ENCODE data around the gene POLR3C. TPM values are rescaled to one million over a fixed set of nuclear protein-coding genes. Genes with fewer than 3 reads are reported as not detected.
"Not testable (repeated sequence)": the region's sequence is repeated elsewhere in the genome, so short reads cannot be mapped to it uniquely, and the experiment has no call there.

POLR3C gene
- total and polyA plus RNA-seq, 11 donors: 5.9 to 22.4 (median 15.1) TPM

DNA sequence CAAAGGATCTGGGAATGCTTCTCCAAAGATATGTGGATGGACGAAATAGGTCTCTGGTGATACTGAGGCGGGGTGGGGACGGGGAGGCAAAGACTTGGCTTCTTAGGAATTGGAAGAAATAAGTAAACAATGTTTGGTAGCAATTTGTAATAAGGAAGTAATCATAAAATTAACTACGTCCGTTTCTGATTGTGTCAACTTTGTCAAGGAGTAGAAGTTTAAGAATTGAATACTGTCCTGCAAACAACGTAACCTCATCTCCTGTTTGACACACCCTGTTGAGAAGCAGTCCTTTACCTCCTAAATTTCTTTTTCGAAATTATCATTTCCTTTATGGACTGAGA is 471 bp downstream of the POLR3C start:
- TF ChIP-seq, protein P1, sequence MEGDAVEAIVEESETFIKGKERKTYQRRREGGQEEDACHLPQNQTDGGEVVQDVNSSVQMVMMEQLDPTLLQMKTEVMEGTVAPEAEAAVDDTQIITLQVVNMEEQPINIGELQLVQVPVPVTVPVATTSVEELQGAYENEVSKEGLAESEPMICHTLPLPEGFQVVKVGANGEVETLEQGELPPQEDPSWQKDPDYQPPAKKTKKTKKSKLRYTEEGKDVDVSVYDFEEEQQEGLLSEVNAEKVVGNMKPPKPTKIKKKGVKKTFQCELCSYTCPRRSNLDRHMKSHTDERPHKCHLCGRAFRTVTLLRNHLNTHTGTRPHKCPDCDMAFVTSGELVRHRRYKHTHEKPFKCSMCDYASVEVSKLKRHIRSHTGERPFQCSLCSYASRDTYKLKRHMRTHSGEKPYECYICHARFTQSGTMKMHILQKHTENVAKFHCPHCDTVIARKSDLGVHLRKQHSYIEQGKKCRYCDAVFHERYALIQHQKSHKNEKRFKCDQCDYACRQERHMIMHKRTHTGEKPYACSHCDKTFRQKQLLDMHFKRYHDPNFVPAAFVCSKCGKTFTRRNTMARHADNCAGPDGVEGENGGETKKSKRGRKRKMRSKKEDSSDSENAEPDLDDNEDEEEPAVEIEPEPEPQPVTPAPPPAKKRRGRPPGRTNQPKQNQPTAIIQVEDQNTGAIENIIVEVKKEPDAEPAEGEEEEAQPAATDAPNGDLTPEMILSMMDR (IDR thresholded peaks at IDR 0.05): no peak
- ATAC-seq (no peak), DNase-seq (no peak)
- H3K9me3 ChIP-seq: no peaks in the 10 kb centered on the region
- WGBS, 4 donors: 0 to 1% (median 1%) methylated on average over 7 of the region's 7 CpGs
- intact Hi-C loops (cut with DNase I): loop anchor here in 1 of 10 donors (10.0 kb wide), 1 partner anchor 70 kb away; no protein-coding TSS in a partner anchor
- peaks cover 0 to 18% (median 13%) of the 10 kb centered on the region in 12 donors for H3K4me1 ChIP-seq
- H3K4me3 ChIP-seq: peak overlapping the region; percentile 64 to 97 (median 76)
- peaks cover 0 to 41% (median 37%) of the 10 kb centered on the region in 9 donors for H3K36me3 ChIP-seq
- no peaks in the 10 kb centered on the region for H3K27me3 ChIP-seq
- H3K27ac ChIP-seq: peak overlapping the region; percentile 86 to 97 (median 93)

DNA sequence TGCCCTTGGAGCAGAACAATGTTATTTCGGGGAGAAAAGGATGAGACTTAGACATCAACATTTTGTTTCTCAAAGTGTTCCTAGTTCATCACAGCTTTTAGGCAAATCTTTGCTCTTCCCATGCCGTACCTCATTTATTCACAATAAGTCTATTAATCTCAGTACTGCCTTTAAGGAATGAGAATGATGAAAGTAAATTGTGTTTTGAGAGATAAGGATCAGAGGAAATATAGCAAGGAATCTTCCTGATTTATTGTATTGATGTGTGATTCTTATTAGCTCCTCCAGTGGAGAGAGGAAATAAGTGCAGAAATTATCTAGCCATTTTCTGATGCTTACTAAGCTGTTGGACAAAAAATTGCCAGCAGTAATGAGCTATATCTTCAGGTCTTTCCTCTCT is 2.0 kb downstream of the POLR3C start:
- Histone ChIP-seq H3K9me3 (no peaks in the 10 kb centered on the region), H3K4me1 (peaks cover 0 to 18% (median 13%) of the 10 kb centered on the region in 12 donors), H3K36me3 (peaks cover 0 to 57% (median 53%) of the 10 kb centered on the region in 9 donors), H3K27ac (no peak overlapping the region), H3K27me3 (no peaks in the 10 kb centered on the region), H3K4me3 (no peak overlapping the region)
- WGBS, 4 donors: 84 to 96% (median 92%) methylated on average over 2 of the region's 2 CpGs
- TF ChIP-seq POLR2A (IDR thresholded peaks at IDR 0.05): no peak
- TF ChIP-seq, protein P1 (IDR thresholded peaks at IDR 0.05): no peak
- ATAC-seq (no peak), DNase-seq (no peak)
- intact Hi-C loops (cut with DNase I): loop anchor here in 1 of 10 donors (10.0 kb wide), 1 partner anchor 71 kb away; no protein-coding TSS in a partner anchor

DNA sequence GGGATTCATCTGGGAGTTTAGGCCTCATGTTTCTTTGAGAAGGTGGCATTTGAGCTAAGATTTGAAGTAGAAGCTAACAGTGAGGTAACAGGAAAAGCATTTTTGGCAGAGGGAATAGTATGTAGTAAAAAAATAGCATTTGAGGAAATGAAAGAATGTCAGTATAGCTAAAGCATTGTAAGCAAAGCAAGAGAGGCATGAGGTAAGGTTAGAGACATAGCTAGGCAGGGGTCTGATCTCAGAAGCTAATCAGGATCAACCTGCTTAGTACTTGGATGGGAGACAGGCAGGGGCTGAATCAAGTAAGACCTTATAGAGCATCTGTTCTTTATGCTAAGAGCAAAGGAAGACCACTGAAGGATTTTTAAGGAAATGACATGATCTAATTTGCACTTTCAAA is 4.0 kb downstream of the POLR3C start:
- DNase-seq (no peak), ATAC-seq (no peak)
- H3K27me3 ChIP-seq: no peaks in the 10 kb centered on the region
- TF ChIP-seq, protein P1 (IDR thresholded peaks at IDR 0.05): no peak
- no peak for TF ChIP-seq POLR2A (IDR thresholded peaks at IDR 0.05)
- peaks cover 0 to 18% (median 12%) of the 10 kb centered on the region in 12 donors for H3K4me1 ChIP-seq
- intact Hi-C loops (cut with DNase I): loop anchor here in 1 of 10 donors (10.0 kb wide), 1 partner anchor 73 kb away; no protein-coding TSS in a partner anchor
- no peak overlapping the region for H3K27ac ChIP-seq
- H3K36me3 ChIP-seq: peaks cover 0 to 76% (median 72%) of the 10 kb centered on the region in 9 donors
- no peak overlapping the region for H3K4me3 ChIP-seq
- H3K9me3 ChIP-seq: no peaks in the 10 kb centered on the region

DNA sequence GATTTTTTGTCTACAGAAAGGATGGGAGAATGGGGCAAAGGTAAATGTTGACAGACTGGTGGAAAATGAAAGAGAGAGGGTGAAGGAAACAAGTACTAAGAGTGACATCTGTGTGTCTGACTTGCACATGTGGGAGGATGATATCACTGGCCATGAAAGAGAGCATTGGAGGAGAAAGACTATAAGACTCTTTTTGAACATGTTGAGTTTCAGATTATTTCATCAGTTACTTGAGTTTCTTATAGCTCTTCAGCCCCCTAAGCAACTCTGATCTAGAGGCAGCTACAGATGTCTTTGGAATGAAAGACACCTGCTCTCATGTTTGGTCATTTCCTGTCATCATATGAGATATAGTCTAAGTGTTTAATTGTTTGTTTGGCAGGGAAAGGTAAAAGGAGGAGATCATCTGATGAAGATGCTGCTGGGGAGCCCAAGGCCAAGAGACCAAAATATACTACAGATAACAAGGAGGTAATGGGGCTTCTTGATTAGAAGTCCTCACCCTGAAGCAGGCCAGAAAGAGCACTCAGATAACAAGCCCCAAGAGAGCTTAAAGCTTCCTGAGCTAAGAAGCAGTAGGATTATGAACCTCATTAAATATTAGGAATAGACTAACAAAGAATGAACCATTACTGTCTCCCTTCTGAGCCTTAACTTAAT is 4.5 kb downstream of the POLR3C start:
- TF ChIP-seq POLR2A (IDR thresholded peaks at IDR 0.05): no peak
- TF ChIP-seq, protein P1 (IDR thresholded peaks at IDR 0.05): no peak
- ATAC-seq: no peak
- no peak for DNase-seq
- Histone ChIP-seq H3K4me3 (no peak overlapping the region), H3K27me3 (no peaks in the 10 kb centered on the region), H3K27ac (no peak overlapping the region), H3K36me3 (peaks cover 0 to 81% (median 77%) of the 10 kb centered on the region in 9 donors), H3K4me1 (peaks cover 0 to 18% (median 12%) of the 10 kb centered on the region in 12 donors), H3K9me3 (no peaks in the 10 kb centered on the region)
- intact Hi-C loops (cut with DNase I): loop anchor here in 1 of 10 donors (10.0 kb wide), 1 partner anchor 74 kb away; no protein-coding TSS in a partner anchor

DNA sequence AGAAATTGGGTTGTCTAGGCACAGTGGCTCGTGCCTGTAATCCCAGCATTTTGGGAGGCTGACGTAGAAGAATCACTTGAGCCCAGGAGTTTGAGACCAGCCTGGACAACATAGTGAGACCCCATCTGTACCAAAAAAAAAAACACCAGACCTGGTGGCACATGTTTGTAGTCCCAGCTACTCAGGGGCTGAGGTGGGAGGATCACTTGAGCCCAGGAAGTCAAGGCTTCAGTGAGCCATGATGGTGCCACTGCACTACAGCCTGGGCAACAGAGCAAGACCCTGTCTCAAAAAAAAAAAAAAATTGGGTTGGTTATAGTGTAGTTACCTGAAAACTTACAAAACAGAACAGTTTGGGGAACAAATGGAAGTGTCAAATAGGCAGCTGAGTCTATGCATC is 6.8 kb downstream of the POLR3C start:
- not testable (repeated sequence) for H3K9me3 ChIP-seq, H3K27me3 ChIP-seq, H3K4me1 ChIP-seq, ATAC-seq, DNase-seq, H3K4me3 ChIP-seq, H3K27ac ChIP-seq
- intact Hi-C loops (cut with DNase I): loop anchor here in 1 of 10 donors (5.0 kb wide), 1 partner anchor 39 kb away; no protein-coding TSS in a partner anchor
- peaks cover 0 to 100% (median 100%) of the 10 kb centered on the region in 9 donors for H3K36me3 ChIP-seq
- 94 to 98% (median 97%) methylated on average over 2 of the region's 2 CpGs for WGBS, 4 donors

Data from heart left ventricle (tissue), 16 donors.